Fibroblast of pulmonary artery (primary cell): ENCODE measurements around the gene RSPH9.

Source experiments
- DNase-seq: peaks from one replicate; pipeline ENCODE4 v3.0.0-alpha.2; 2010; ENCODE audit warnings: low read depth
- H3K4me3 ChIP-seq: replicated peaks from 2 replicates; pipeline ENCODE4 v1.5.1; 2011; ENCODE audit warnings: low read depth, mild to moderate bottlenecking, control low read depth, low read length, moderate library complexity
- CTCF ChIP-seq: IDR thresholded peaks from 2 replicates; pipeline ENCODE4 v1.5.1; 2011; ENCODE audit warnings: mild to moderate bottlenecking, control low read depth, low read length, inconsistent platforms; ENCODE audit errors: missing control alignments

Gene RSPH9

GRCh38 chr6:43669922-43670622 is 25.2 kb downstream of the RSPH9 start:
- DNase-seq: peak; percentile 35
- H3K4me3 ChIP-seq: no peak overlapping the region
- no peak for TF ChIP-seq CTCF

DNA sequence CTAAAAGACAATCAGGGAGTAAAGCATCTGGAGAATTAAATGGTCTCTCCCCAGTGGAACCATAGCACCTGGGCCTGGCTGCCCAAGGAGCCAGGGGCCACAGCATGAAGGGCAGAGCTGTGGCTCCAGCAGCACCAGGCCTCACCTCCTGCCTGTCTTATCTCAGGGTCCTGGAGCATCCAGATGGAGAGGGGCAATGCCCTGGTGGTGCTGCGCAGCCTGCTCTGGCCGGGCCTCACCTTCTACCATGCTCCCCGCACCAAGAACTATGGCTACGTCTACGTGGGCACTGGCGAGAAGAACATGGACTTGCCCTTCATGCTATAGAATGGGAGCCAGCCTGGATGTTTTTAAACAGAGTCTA is 25.8 kb downstream of the RSPH9 start:
- no peak for DNase-seq
- TF ChIP-seq CTCF: no peak
- no peak overlapping the region for H3K4me3 ChIP-seq

DNA sequence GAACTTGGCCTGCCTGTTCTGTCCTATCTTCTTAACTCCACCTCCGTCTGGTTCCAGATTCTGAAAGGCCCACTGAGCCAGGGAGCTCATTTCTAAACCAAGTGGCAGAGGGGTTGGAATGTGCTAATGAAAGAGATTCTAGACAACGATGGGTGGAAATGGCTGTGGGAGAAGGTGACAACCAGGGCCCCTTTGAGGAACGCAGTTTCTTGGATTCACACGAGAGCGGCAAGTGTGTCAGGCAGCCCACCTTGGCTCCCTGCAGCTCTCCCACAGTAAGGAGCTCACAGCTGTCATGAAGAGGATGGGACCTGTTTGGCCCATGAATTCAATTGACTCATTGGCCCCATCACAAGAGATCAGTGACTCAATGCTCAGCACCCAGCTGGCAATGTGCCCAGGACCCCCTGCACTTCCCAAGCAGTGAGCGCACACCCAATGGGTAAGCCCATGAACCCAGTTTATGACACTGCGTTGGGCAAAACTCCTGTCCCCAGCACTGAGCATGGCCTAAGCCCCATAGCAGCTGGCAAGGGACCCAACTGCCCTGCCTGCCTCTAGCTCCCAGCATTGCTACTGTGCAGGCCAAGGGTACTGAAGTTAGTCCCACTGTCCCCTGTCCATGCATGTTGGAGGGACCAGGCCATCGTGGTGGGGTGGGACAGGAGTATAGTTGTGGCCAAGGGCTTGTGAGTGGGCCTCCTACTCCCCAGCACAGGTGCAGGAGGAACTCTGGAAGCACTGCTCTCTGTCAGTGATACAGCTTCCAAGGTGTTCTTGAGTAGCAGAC is 26.4 kb downstream of the RSPH9 start:
- H3K4me3 ChIP-seq: no peak overlapping the region
- DNase-seq: no peak
- no peak for TF ChIP-seq CTCF

DNA sequence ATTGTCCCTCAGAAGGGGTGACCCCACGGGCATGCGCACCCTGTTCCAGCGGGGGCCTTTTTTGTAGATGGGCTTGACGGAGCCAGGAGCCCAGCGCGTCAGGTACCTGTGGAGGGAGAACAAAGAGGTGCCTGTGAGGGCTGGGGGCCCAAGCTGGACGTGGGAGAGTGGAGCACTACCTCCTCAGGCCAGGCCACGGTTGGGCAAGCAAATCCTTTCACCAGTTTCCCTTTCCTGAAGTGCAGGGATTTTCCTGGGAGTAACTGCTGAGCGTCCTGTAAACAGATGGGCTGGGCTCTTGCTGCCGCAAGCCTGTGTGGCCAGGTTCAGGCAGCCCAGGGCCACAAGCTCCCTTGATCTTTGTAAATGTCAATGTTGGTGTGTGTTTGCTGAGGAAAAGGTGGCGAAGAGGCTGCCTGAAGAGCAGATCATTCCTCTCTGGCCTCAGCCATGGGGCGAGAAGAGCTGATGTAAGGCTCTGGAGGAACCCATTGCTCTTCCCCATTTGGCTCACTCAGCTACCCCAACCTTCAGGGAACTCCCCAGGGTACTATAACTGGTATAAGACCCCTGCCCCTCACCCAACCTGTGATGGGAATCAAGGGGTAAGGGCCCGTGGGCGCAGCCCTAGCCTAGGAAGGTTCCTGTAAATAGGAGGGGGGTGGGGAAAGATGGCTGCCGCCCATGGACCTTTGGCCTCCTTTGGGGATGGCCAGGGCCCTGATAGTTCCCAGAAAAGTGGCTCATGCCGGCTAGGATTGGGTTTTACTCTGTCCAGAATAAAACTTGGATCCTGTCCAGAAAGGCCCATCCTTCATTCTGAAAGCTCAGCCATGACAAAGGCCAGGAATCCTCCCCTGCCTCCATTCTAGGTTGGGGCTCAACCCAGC is 27.2 kb downstream of the RSPH9 start:
- no peak overlapping the region for H3K4me3 ChIP-seq
- TF ChIP-seq CTCF: no peak
- no peak for DNase-seq

DNA sequence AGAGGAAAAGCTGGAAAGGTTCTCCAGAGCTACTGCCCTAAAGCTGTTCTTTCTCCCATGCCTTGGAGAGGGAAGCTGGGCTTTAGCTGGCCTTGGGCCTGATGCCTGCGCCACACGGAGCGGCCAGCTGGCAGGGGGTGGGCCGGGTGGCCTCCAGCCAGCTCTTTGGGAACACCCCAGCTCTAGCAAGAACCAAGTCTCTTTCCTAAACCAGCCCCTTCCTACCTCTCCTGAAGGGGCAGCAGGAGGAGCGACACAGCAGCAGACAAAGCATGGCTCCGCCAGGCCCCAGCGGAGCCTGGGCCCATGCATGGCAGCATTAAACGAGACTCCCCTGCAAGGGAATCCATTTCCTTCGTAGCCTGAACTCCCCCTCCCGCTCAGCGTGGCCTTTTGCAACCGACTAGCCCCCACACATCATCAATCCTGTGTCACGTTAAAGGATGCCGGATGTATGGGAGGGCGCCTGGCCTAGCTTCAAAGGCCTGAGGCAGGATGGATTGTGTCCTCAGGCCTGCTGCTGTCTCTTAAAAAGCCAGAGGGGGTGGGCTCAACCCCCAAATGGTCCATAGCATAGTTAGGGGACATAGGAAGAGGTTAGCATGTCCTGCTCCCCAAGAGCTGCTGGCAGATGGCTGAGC is 28.7 kb downstream of the RSPH9 start:
- H3K4me3 ChIP-seq: no peak overlapping the region
- no peak for TF ChIP-seq CTCF
- no peak for DNase-seq

DNA sequence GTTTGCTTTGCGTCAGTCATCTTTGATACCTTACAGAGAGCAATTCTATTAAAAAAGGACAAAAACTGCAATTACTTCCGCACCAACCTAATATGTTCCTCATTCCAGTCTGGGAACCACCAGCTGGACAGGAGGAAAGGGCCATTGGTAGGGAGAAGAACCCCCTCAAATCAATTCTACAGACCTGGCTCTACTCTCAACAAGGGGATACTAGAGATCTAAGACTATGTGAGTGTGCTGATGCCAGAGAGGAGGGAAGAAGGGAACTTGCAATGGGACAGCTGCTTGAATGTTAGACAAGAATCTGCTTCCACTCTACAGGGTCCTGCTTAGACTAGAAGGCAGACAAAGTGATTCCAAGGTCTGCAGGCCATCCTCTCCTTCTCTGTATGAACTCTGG is 29.5 kb downstream of the RSPH9 start:
- no peak for TF ChIP-seq CTCF
- no peak overlapping the region for H3K4me3 ChIP-seq
- no peak for DNase-seq
